ENCODE measurements around the gene EVA1C. TPM values are rescaled to one million over a fixed set of nuclear protein-coding genes. Genes with fewer than 3 reads are reported as not detected.
A peak's percentile ranks its signal among the peaks of the same experiment; 100 is the strongest.

Gene EVA1C
- total and polyA plus RNA-seq, 3 donors from 2014 or later, result 28.4 to 47.0 (median 44.2) TPM

GRCh38 chr21:32410291-32410690 is 2.2 kb upstream of the EVA1C start:
- peak; percentile 37 for DNase-seq
- Histone ChIP-seq H3K4me3 (no peak overlapping the region), H3K27ac (peak overlapping the region; percentile 97 to 98), H3K9me3 (no peaks in the 10 kb centered on the region), H3K4me1 (peaks cover 29% of the 10 kb centered on the region), H3K27me3 (no peaks in the 10 kb centered on the region), H3K36me3 (ENCODE audit: low read depth, missing control alignments) (no peaks in the 10 kb centered on the region)
- 29 to 35% methylated on average over 4 of the region's 4 CpGs for WGBS, 2 donors
- TF ChIP-seq POLR2A (IDR thresholded peaks at IDR 0.05), result no peak
- no peak for TF ChIP-seq CTCF (IDR thresholded peaks at IDR 0.05)
- intact Hi-C loops (cut with DNase I; ENCODE audit: low total_unique reads), result loop anchor here (5.0 kb wide), 1 partner anchor 47 kb away; no protein-coding TSS in a partner anchor

GRCh38 chr21:32410916-32411315 is 1.6 kb upstream of the EVA1C start:
- no peaks in the 10 kb centered on the region for H3K27me3 ChIP-seq
- H3K27ac ChIP-seq, result peak overlapping the region; percentile 97 to 98
- peak overlapping the region in 1 of 2 donors; percentile 87 for H3K4me3 ChIP-seq
- peaks cover 35% of the 10 kb centered on the region for H3K4me1 ChIP-seq
- TF ChIP-seq POLR2A (IDR thresholded peaks at IDR 0.05), result no peak
- no peak for TF ChIP-seq CTCF (IDR thresholded peaks at IDR 0.05)
- no peak for DNase-seq
- 45 to 50% methylated on average over 5 of the region's 5 CpGs for WGBS, 2 donors
- H3K9me3 ChIP-seq, result no peaks in the 10 kb centered on the region
- H3K36me3 ChIP-seq (ENCODE audit: low read depth, missing control alignments), result no peaks in the 10 kb centered on the region
- intact Hi-C loops (cut with DNase I; ENCODE audit: low total_unique reads), result loop anchor here (5.0 kb wide), 1 partner anchor 46 kb away; no protein-coding TSS in a partner anchor

GRCh38 chr21:32411350-32412161 is 950 bp upstream of the EVA1C start:
- TF ChIP-seq POLR2A (IDR thresholded peaks at IDR 0.05) (no peak), CTCF (IDR thresholded peaks at IDR 0.05) (no peak)
- intact Hi-C loops (cut with DNase I; ENCODE audit: low total_unique reads), result loop anchor here (5.0 kb wide), 1 partner anchor 46 kb away; no protein-coding TSS in a partner anchor
- Histone ChIP-seq H3K36me3 (ENCODE audit: low read depth, missing control alignments) (no peaks in the 10 kb centered on the region), H3K4me1 (peaks cover 36% of the 10 kb centered on the region), H3K4me3 (peak overlapping the region; percentile 70 to 87), H3K9me3 (no peaks in the 10 kb centered on the region), H3K27ac (peak overlapping the region; percentile 97 to 98), H3K27me3 (no peaks in the 10 kb centered on the region)
- 1% methylated on average over 42 to 49 of the region's 63 CpGs for WGBS, 2 donors
- DNase-seq, result peak; percentile 93

GRCh38 chr21:32413015-32413504 is 554 bp downstream of the EVA1C start:
- intact Hi-C loops (cut with DNase I; ENCODE audit: low total_unique reads), result loop anchor here (5.0 kb wide), 1 partner anchor 44 kb away; no protein-coding TSS in a partner anchor
- WGBS, 2 donors, result 5 to 25% methylated on average over 15 to 32 of the region's 32 CpGs
- peak; percentile 52 for DNase-seq
- TF ChIP-seq CTCF (IDR thresholded peaks at IDR 0.05) (no peak), POLR2A (IDR thresholded peaks at IDR 0.05) (no peak)
- Histone ChIP-seq H3K36me3 (ENCODE audit: low read depth, missing control alignments) (no peaks in the 10 kb centered on the region), H3K4me3 (peak overlapping the region; percentile 70 to 87), H3K27ac (peak overlapping the region; percentile 97 to 98), H3K27me3 (no peaks in the 10 kb centered on the region), H3K9me3 (no peaks in the 10 kb centered on the region), H3K4me1 (peaks cover 42% of the 10 kb centered on the region)
